CD14-positive monocyte (primary cell): Measurements from ENCODE around the gene SLC66A1. TPM values are rescaled to one million over a fixed set of nuclear protein-coding genes. Genes with fewer than 3 reads are reported as not detected.

ENCODE experiments used
- DNase-seq, 3 donors: peaks; one replicate each; pipeline ENCODE4 v3.0.0-alpha.2; 2011 to 2022
- H2AFZ ChIP-seq: 2 replicates; pipeline ENCODE4 v1.6.0; 2012; ENCODE audit warnings: mild to moderate bottlenecking, low read depth, low read length, inconsistent platforms; ENCODE audit not compliant: insufficient read depth, poor library complexity, severe bottlenecking
- H3K27ac ChIP-seq, 2 donors: 1 replicate in 1 of 2; 2 replicates in 1 of 2; pipeline ENCODE4 v1.5.1; 2012 to 2013; ENCODE audit warnings: low read length in 2 of 2, control low read depth in 1 of 2, inconsistent platforms in 1 of 2, low read depth in 1 of 2, mild to moderate bottlenecking in 1 of 2
- H3K27me3 ChIP-seq, 2 donors: one replicate each; pipeline versions ENCODE4 v1.6.0 to v1.6.1; 2011 to 2013; ENCODE audit warnings: low read length in 2 of 2; ENCODE audit not compliant: control insufficient read depth in 2 of 2, insufficient read depth in 2 of 2
- H3K36me3 ChIP-seq, 2 donors: replicated peaks in 1 of 2; 1 replicate in 1 of 2; 2 replicates in 1 of 2; pipeline versions ENCODE4 v1.5.1 to v1.6.1; 2012 to 2013; ENCODE audit warnings: low read length in 2 of 2, control low read depth in 1 of 2, inconsistent platforms in 1 of 2, mild to moderate bottlenecking in 1 of 2; ENCODE audit not compliant: insufficient read depth in 2 of 2, control insufficient read depth in 1 of 2
- H3K4me1 ChIP-seq, 2 donors: 1 replicate in 1 of 2; 2 replicates in 1 of 2; pipeline versions ENCODE4 v1.5.1 to v1.6.1; 2012 to 2013; ENCODE audit warnings: low read length in 2 of 2, control low read depth in 1 of 2, inconsistent platforms in 1 of 2, mild to moderate bottlenecking in 1 of 2, moderate library complexity in 1 of 2; ENCODE audit not compliant: insufficient read depth in 2 of 2, control insufficient read depth in 1 of 2
- H3K4me2 ChIP-seq: replicated peaks from 2 replicates; pipeline ENCODE3; 2012; ENCODE audit warnings: low read length, moderate library complexity, mild to moderate bottlenecking; ENCODE audit not compliant: poor library complexity, severe bottlenecking; ENCODE audit errors: extremely low read depth
- H3K4me3 ChIP-seq, 3 experiments: fragments of 200-600 bp in 1 of 3; sonication (generic) in 1 of 3; replicated peaks in 1 of 3; 1 replicate in 2 of 3; 2 replicates in 1 of 3; pipeline ENCODE4 v1.5.1; 2011 to 2013; ENCODE audit warnings: low read length in 3 of 3, mild to moderate bottlenecking in 3 of 3, control low read depth in 2 of 3, low read depth in 2 of 3, inconsistent platforms in 1 of 3, moderate library complexity in 1 of 3
- H3K79me2 ChIP-seq: 2 replicates; pipeline ENCODE4 v1.6.0; 2012; ENCODE audit warnings: mild to moderate bottlenecking, control low read depth, inconsistent platforms, low read length, moderate library complexity; ENCODE audit not compliant: insufficient read depth
- H3K9ac ChIP-seq: 2 replicates; pipeline ENCODE4 v1.6.0; 2017; ENCODE audit warnings: low read length, mild to moderate bottlenecking; ENCODE audit not compliant: insufficient read depth, poor library complexity, severe bottlenecking
- H3K9me3 ChIP-seq, 2 donors: replicated peaks in 1 of 2; 1 replicate in 1 of 2; 2 replicates in 1 of 2; pipeline versions ENCODE4 v1.5.1 to v1.6.1; 2012 to 2013; ENCODE audit warnings: low read length in 2 of 2, control low read depth in 1 of 2; ENCODE audit not compliant: control insufficient read depth in 1 of 2, insufficient read depth in 1 of 2
- H4K20me1 ChIP-seq: 2 replicates; pipeline ENCODE4 v1.6.0; 2012; ENCODE audit warnings: mild to moderate bottlenecking, low read length, control low read depth, moderate library complexity; ENCODE audit not compliant: insufficient read depth
- H3K27ac Mint-ChIP-seq, 7 donors: one replicate each; pipeline ENCODE4 v1.8.0; 2020; ENCODE audit warnings: mild to moderate bottlenecking in 7 of 7, mixed read lengths in 7 of 7, moderate library complexity in 6 of 7, inconsistent platforms in 2 of 7
- H3K27me3 Mint-ChIP-seq, 3 donors: one replicate each; pipeline ENCODE4 v1.8.0; 2021 to 2022; ENCODE audit warnings: low read depth in 3 of 3, mild to moderate bottlenecking in 3 of 3, mixed read lengths in 3 of 3, moderate library complexity in 3 of 3, inconsistent platforms in 1 of 3
- H3K36me3 Mint-ChIP-seq, 2 donors: one replicate each; pipeline ENCODE4 v1.8.0; 2020; ENCODE audit warnings: mixed read lengths in 2 of 2, inconsistent platforms in 1 of 2, mild to moderate bottlenecking in 1 of 2
- H3K4me1 Mint-ChIP-seq: one replicate; pipeline ENCODE4 v1.8.0; 2020; ENCODE audit warnings: mild to moderate bottlenecking, mixed read lengths
- H3K4me3 Mint-ChIP-seq, 2 donors: one replicate each; pipeline ENCODE4 v1.8.0; 2020; ENCODE audit warnings: mild to moderate bottlenecking in 2 of 2, mixed read lengths in 2 of 2, moderate library complexity in 1 of 2
- H3K9me3 Mint-ChIP-seq, 7 donors: one replicate each; pipeline ENCODE4 v1.8.0; 2020 to 2022; ENCODE audit warnings: mixed read lengths in 7 of 7, mild to moderate bottlenecking in 6 of 7, moderate library complexity in 6 of 7, inconsistent platforms in 2 of 7
- WGBS: methylation state at CpG from one replicate; pipeline ENCODE4 v1.1.5; 2013; ENCODE audit warnings: missing lambda C conversion rate; ENCODE audit not compliant: insufficient coverage; 5-methylcytosine and 5-hydroxymethylcytosine counted together
- intact Hi-C, 2 donors: fragments of 100-400 bp; cut with micrococcal nuclease; formaldehyde crosslinking; loops; one replicate each; pipeline versions ENCODE4 v1.15.0 to v1.15.1; 2023
- polyA plus RNA-seq, 3 donors: library from polyadenylated mRNA; depleted of rRNA in 1 of 3; unstranded in 2 of 3; stranded (reverse) in 1 of 3; fragments of 300-500 nt in 2 of 3; fragments of >200 nt in 1 of 3; fragmentation: Illumina TruSeq in 2 of 3; gene quantifications; 1 replicate in 2 of 3; 2 replicates in 1 of 3; pipeline ENCODE4 v1.2.3, GENCODE V29; 2012 to 2021
- TF ChIP-seq, protein P1 (sequence below): fragments of 200-600 bp; IDR thresholded peaks from one replicate; pipeline ENCODE4 v1.8.0; 2022; ENCODE audit warnings: antibody characterized with exemption, mild to moderate bottlenecking

Gene SLC66A1
- polyA plus RNA-seq, 3 donors = 9.1 to 21.1 (median 9.7) TPM

DNA sequence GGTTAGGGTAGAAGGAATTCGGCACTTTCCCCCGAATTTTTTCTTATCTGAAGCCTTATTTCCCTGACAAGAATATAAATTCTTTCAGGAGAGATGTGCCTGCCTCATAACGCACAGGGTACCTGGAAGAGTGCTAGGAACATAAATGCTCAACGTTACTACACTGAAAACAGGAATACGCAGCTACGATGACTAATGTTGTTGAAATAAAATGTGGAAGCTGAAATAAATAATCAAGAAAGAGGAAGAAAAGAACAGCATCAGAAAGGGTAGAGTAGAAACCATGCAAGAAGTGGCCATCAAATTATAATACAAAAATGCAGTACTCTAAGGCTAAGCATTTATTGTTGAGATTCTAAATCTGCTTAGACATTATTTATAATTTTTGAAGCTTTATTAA is 33.9 kb downstream of the SLC66A1 start:
- peak overlapping the region in 1 of 2 donors; percentile 47 for H3K4me3 Mint-ChIP-seq
- intact Hi-C loops = loop anchor here (5.0 to 10.0 kb wide), 2 partner anchors 306 to 309 kb away; no protein-coding TSS in a partner anchor
- DNase-seq = peak; percentile 24 to 42 (median 35)

DNA sequence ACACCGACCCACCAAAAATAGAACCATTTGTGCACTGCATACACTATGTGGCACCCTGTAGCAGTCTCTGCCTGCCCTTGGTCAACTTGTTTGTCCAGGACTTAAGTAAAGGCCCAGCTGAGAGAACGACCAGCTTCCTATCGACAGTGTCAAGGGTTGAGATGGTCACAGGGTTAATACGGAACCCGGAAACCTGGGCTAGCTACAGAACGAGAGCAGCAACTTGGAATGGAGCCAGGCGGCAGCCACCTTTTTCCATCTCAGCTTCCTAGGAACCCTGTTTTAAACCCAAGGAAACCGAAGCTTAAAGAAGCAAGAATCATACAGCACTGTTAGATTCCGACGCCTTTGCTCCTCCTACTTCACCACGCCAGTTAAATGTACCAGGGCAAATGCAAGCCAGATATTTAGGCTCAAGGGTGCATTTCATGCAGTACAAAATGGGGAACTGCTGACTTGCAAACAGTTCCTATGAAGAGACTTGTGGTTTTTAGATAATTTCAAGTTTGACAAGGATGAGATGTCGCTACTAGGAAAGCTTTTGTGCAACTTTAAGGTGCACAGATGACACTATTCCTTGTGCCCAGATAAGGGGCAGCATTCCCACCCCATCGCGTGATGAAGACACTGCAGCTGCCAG is 35.5 kb downstream of the SLC66A1 start:
- Histone ChIP-seq H3K36me3 (peaks cover 56 to 68% of the 10 kb centered on the region in 2 donors), H3K27me3 (no peaks in the 10 kb centered on the region), H4K20me1 (peaks cover 80% of the 10 kb centered on the region), H2AFZ (no peak overlapping the region), H3K9ac (no peak overlapping the region), H3K4me3 (peak overlapping the region in 1 of 3 experiments; percentile 45), H3K4me2 (peak overlapping the region; percentile 57), H3K4me1 (peaks cover 35 to 45% of the 10 kb centered on the region in 2 donors), H3K9me3 (no peaks in the 10 kb centered on the region), H3K79me2 (no peaks in the 10 kb centered on the region), H3K27ac (peak overlapping the region; percentile 3 to 64)
- peaks cover 0 to 1% (median 0%) of the 10 kb centered on the region in 3 donors for H3K27me3 Mint-ChIP-seq
- peaks cover 0 to 2% (median 0%) of the 10 kb centered on the region in 7 donors for H3K9me3 Mint-ChIP-seq
- peak overlapping the region; percentile 51 to 81 for H3K4me3 Mint-ChIP-seq
- TF ChIP-seq, protein P1, sequence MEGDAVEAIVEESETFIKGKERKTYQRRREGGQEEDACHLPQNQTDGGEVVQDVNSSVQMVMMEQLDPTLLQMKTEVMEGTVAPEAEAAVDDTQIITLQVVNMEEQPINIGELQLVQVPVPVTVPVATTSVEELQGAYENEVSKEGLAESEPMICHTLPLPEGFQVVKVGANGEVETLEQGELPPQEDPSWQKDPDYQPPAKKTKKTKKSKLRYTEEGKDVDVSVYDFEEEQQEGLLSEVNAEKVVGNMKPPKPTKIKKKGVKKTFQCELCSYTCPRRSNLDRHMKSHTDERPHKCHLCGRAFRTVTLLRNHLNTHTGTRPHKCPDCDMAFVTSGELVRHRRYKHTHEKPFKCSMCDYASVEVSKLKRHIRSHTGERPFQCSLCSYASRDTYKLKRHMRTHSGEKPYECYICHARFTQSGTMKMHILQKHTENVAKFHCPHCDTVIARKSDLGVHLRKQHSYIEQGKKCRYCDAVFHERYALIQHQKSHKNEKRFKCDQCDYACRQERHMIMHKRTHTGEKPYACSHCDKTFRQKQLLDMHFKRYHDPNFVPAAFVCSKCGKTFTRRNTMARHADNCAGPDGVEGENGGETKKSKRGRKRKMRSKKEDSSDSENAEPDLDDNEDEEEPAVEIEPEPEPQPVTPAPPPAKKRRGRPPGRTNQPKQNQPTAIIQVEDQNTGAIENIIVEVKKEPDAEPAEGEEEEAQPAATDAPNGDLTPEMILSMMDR = no peak
- intact Hi-C loops = loop anchor here (5.0 to 10.0 kb wide), 2 partner anchors 305 to 307 kb away; no protein-coding TSS in a partner anchor
- 21% methylated on average over 14 of the region's 14 CpGs for WGBS
- H3K36me3 Mint-ChIP-seq = peaks cover 66 to 76% of the 10 kb centered on the region in 2 donors
- peak overlapping the region; percentile 35 to 88 (median 73) for H3K27ac Mint-ChIP-seq
- H3K4me1 Mint-ChIP-seq = peaks cover 39% of the 10 kb centered on the region
- DNase-seq = peak; percentile 27 to 38 (median 34)

More for the DNA sequence above, 33.9 kb downstream of the SLC66A1 start:
- Histone ChIP-seq H3K9me3 (no peaks in the 10 kb centered on the region), H3K27ac (peak overlapping the region in 1 of 2 donors; percentile 50), H3K36me3 (peaks cover 51 to 69% of the 10 kb centered on the region in 2 donors), H3K9ac (no peak overlapping the region), H3K4me3 (no peak overlapping the region), H3K27me3 (no peaks in the 10 kb centered on the region), H3K4me1 (peaks cover 35 to 45% of the 10 kb centered on the region in 2 donors), H2AFZ (no peak overlapping the region), H3K79me2 (no peaks in the 10 kb centered on the region), H3K4me2 (no peak overlapping the region), H4K20me1 (peaks cover 81% of the 10 kb centered on the region)
- peaks cover 39% of the 10 kb centered on the region for H3K4me1 Mint-ChIP-seq
- peaks cover 0 to 2% (median 0%) of the 10 kb centered on the region in 7 donors for H3K9me3 Mint-ChIP-seq
- H3K27me3 Mint-ChIP-seq = peaks cover 0 to 1% (median 0%) of the 10 kb centered on the region in 3 donors
- H3K27ac Mint-ChIP-seq = peak overlapping the region in 6 of 7 donors; percentile 42 to 75 (median 52)
- peaks cover 64 to 76% of the 10 kb centered on the region in 2 donors for H3K36me3 Mint-ChIP-seq
- WGBS = no CpG with 5 or more reads among the region's 6 CpGs
- TF ChIP-seq, protein P1 = no peak
